SH-SY5Y (cell line): Measurements from ENCODE around the gene MDM4.

Experiments used
- GATA2 ChIP-seq: IDR thresholded peaks from 2 replicates; pipeline ENCODE4 v1.6.1; 2011; ENCODE audit warnings: mild to moderate bottlenecking, low read depth, low read length
- GATA3 ChIP-seq: IDR thresholded peaks from 2 replicates; pipeline ENCODE4 v1.6.1; 2011; ENCODE audit warnings: low read depth, mild to moderate bottlenecking, low read length, moderate library complexity

DNA sequence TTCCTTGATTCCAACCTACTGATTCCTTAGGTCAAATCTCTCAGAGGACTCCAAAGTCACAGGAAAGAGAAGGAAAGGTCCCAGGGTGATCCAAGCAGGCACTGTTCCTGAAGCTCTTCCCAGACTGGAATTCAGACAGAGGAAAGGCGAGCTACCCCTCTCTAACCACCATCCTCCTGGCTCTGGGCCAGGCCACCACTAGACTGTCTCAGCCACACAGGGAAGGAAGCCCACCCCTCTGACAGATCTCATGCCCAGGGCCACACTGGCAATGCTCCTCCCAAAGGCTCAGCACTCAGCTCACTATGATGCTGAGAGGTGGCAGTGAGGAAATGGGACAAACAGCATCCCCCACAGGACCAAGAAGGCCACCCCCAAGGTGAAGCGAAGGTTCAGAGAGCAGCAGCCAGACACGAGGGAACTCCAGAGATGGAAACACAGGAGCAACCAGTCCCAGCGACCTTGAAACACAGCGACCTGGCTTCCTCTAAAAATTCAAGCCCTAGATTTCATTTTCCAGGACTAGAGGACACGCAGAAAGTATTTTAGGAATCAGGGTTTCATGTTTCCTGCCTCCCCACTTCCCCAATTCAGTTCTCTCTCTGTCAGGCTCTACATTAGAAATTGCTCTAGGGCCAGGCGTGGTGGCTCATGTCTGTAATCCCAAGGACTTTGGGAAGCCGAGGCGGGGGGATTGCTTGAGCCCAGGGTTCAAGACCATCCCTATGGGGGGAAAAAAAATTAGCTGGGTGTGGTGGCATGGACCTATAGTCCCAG is 40.4 kb upstream of the MDM4 start:
- TF ChIP-seq GATA2 (no peak), GATA3 (no peak)
